Transverse colon (tissue), 4 donors: ENCODE measurements around the gene B4GALNT1.

ENCODE experiments used
- CTCF ChIP-seq, 5 experiments: fragments of 200-600 bp in 3 of 5; fragments of 450-650 bp in 2 of 5; sonication (generic) in 3 of 5; IDR thresholded peaks; 1 replicate in 2 of 5; 2 replicates in 3 of 5; pipeline ENCODE4 v1.5.1; 2016 to 2017; ENCODE audit warnings: antibody characterized with exemption in 5 of 5, inconsistent platforms in 3 of 5, mild to moderate bottlenecking in 2 of 5, moderate library complexity in 1 of 5
- POLR2AphosphoS5 ChIP-seq, 3 donors: sonication (generic); formaldehyde crosslinking; IDR thresholded peaks; one replicate each; pipeline ENCODE4 v1.6.1; 2016; ENCODE audit warnings: antibody characterized with exemption in 3 of 3

- TF ChIP-seq POLR2AphosphoS5 (IDR thresholded peaks at IDR 0.05) (no peak), CTCF (IDR thresholded peaks at IDR 0.05) (no peak)
Observed at GRCh38 chr12:57619434-57620244, 13.4 kb downstream of the B4GALNT1 start.
